C4-2B (cell line): ENCODE measurements around the gene SLC15A2.
A peak's percentile ranks its signal among the peaks of the same experiment; 100 is the strongest.

Experiments
- H3K27ac ChIP-seq: fragments of 450-650 bp; 2 replicates; pipeline ENCODE4 v1.5.1; 2017
- CTCF ChIP-seq: fragments of 450-650 bp; conservative IDR thresholded peaks from 2 replicates; pipeline ENCODE4 v1.5.1; 2017; ENCODE audit warnings: mild to moderate bottlenecking
- ZFX ChIP-seq: fragments of 450-650 bp; IDR thresholded peaks from 2 replicates; pipeline ENCODE4 v1.6.1; 2017

The SLC15A2 gene

GRCh38 chr3:121980450-121980796, 86.2 kb downstream of the SLC15A2 start:
- TF ChIP-seq ZFX (no peak), CTCF (no peak)
- peak overlapping the region; percentile 25 for H3K27ac ChIP-seq

GRCh38 chr3:121981473-121981872, 87.3 kb downstream of the SLC15A2 start:
- TF ChIP-seq CTCF (no peak), ZFX (no peak)
- no peak overlapping the region for H3K27ac ChIP-seq

- TF ChIP-seq ZFX: no peak
- no peak for TF ChIP-seq CTCF
- H3K27ac ChIP-seq: no peak overlapping the region
Measured at GRCh38 chr3:121985846-121986245, 91.6 kb downstream of the SLC15A2 start.

GRCh38 chr3:121988146-121988545, 93.9 kb downstream of the SLC15A2 start:
- H3K27ac ChIP-seq: no peak overlapping the region
- TF ChIP-seq ZFX: no peak
- no peak for TF ChIP-seq CTCF

- no peak overlapping the region for H3K27ac ChIP-seq
- peak; percentile 64 for TF ChIP-seq CTCF
- no peak for TF ChIP-seq ZFX
Measured at GRCh38 chr3:121989943-121990342, 95.7 kb downstream of the SLC15A2 start.

GRCh38 chr3:121992601-121993560, 98.7 kb downstream of the SLC15A2 start:
- TF ChIP-seq ZFX (no peak), CTCF (no peak)
- no peak overlapping the region for H3K27ac ChIP-seq
